Right lobe of liver (tissue), 4 donors: ENCODE data around the gene GRM8.

Source experiments
- CTCF ChIP-seq, 4 donors: fragments of 200-600 bp in 3 of 4; fragments of 450-650 bp in 1 of 4; IDR thresholded peaks; one replicate each; pipeline versions ENCODE4 v1.5.1 to v1.8.0; 2016 to 2022; ENCODE audit warnings: antibody characterized with exemption in 4 of 4, mild to moderate bottlenecking in 2 of 4
- POLR2A ChIP-seq: fragments of 450-650 bp; IDR thresholded peaks from one replicate; pipeline ENCODE4 v1.6.1; 2017; ENCODE audit warnings: antibody characterized with exemption, mild to moderate bottlenecking
- donor health status: DM: no; HTN: no; CAD: no.
- donor health status: DM: no; HTN: no; CAD: no.
- donor health status: DM: no; HTN: yes; CAD: no.

GRCh38 chr7:126791306-126791705, 461.4 kb downstream of the GRM8 start:
- TF ChIP-seq CTCF (IDR thresholded peaks at IDR 0.05): no peak
- TF ChIP-seq POLR2A: no peak
